Spleen (tissue), 7 donors: ENCODE measurements around the gene PURB.

ENCODE experiments used
- POLR2A ChIP-seq, 3 donors: fragments of 450-650 bp; IDR thresholded peaks; one replicate each; pipeline ENCODE4 v1.5.1; 2017; ENCODE audit warnings: antibody characterized with exemption in 3 of 3, mild to moderate bottlenecking in 1 of 3
- POLR2AphosphoS5 ChIP-seq, 3 donors: sonication (generic); formaldehyde crosslinking; IDR thresholded peaks; one replicate each; pipeline ENCODE4 v1.5.1; 2017; ENCODE audit warnings: antibody characterized with exemption in 3 of 3
- TF ChIP-seq, protein P1 (sequence below), 11 experiments: fragments of 200-600 bp in 7 of 11; fragments of 450-650 bp in 4 of 11; sonication (generic) in 4 of 11; IDR thresholded peaks in 8 of 11; conservative IDR thresholded peaks in 3 of 11; 1 replicate in 7 of 11; 2 replicates in 4 of 11; pipeline versions ENCODE4 v1.4.0 to v1.8.0; 2016 to 2021; ENCODE audit warnings: antibody characterized with exemption in 11 of 11, inconsistent platforms in 4 of 11, mild to moderate bottlenecking in 1 of 11
- donor health status: DM: no; HTN: no; CAD: no; lungs with moderate emphysema.
- donor health status: DM: no; HTN: no; CAD: no.
- donor health status: DM: no; HTN: no; CAD: no.

DNA sequence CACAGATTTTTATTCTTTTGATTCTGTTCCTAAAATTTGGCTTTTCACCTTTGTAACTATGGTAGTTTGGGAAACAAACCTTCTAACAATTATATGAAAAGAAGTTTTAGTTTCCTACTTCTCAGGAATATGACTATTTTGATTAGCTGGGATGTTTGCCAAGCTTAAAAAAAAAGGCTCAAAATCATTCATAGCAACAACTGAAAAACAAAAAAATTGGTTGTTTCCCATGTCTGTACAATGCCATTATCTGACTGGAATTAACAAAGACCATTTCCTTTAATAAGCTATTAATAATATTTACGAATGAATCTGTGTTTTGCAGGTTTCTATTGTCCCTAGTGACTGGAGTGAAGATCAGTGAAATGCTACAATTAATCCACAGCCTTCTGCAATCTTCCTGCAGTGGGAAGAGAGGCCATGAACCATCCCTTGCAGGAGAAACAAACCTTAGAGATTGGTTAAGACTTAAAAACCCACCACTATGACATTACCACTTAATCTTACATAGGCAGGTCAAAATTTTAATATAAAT, 4.2 kb downstream of the PURB start:
- TF ChIP-seq, protein P1, sequence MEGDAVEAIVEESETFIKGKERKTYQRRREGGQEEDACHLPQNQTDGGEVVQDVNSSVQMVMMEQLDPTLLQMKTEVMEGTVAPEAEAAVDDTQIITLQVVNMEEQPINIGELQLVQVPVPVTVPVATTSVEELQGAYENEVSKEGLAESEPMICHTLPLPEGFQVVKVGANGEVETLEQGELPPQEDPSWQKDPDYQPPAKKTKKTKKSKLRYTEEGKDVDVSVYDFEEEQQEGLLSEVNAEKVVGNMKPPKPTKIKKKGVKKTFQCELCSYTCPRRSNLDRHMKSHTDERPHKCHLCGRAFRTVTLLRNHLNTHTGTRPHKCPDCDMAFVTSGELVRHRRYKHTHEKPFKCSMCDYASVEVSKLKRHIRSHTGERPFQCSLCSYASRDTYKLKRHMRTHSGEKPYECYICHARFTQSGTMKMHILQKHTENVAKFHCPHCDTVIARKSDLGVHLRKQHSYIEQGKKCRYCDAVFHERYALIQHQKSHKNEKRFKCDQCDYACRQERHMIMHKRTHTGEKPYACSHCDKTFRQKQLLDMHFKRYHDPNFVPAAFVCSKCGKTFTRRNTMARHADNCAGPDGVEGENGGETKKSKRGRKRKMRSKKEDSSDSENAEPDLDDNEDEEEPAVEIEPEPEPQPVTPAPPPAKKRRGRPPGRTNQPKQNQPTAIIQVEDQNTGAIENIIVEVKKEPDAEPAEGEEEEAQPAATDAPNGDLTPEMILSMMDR (IDR thresholded peaks at IDR 0.05 in 8 of 11, conservative IDR thresholded peaks at IDR 0.05 in 3 of 11), result no peak
- TF ChIP-seq POLR2AphosphoS5 (IDR thresholded peaks at IDR 0.05), result no peak
- TF ChIP-seq POLR2A (IDR thresholded peaks at IDR 0.05), result no peak
